ENCODE measurements around the gene MTX1. TPM values are rescaled to one million over a fixed set of nuclear protein-coding genes. Genes with fewer than 3 reads are reported as not detected.
"Not testable (repeated sequence)": the region's sequence is repeated elsewhere in the genome, so short reads cannot be mapped to it uniquely, and the experiment has no call there.

Gene MTX1
- total and polyA plus RNA-seq, 2 donors, result 35.1 to 36.8 TPM

GRCh38 chr1:155207806-155208540 is 522 bp upstream of the MTX1 start, which contains the start of gene THBS3:
THBS3 (minus strand) TSS chr1:155207897; CDS start chr1:155207876, 21 bp downstream.
- Histone ChIP-seq H3K4me1 (ENCODE audit: control insufficient read depth in 2 of 2, insufficient read depth in 2 of 2, low read length in 2 of 2) (peaks cover 16 to 30% of the 10 kb centered on the region in 2 donors), H3K36me3 (ENCODE audit: control insufficient read depth in 2 of 2, insufficient read depth in 2 of 2, low read length in 1 of 2) (peaks cover 5 to 8% of the 10 kb centered on the region in 2 donors), H3K27ac (ENCODE audit: low read depth in 1 of 2, low read length in 1 of 2) (peak within 1 kb of the TSS; percentile 90 to 96), H3K27me3 (ENCODE audit: control insufficient read depth in 2 of 2, insufficient read depth in 1 of 2, low read length in 1 of 2) (peaks cover 0 to 3% of the 10 kb centered on the region in 2 donors), H3K9me3 (ENCODE audit: control insufficient read depth in 2 of 2, insufficient read depth in 1 of 2, low read length in 1 of 2) (no peaks in the 10 kb centered on the region), H3K4me3 (ENCODE audit: low read length in 2 of 2) (peak within 1 kb of the TSS; percentile 97 to 99)
- no peak for DNase-seq (ENCODE audit: low read depth in 6 of 9, low spot score in 9 of 9)
- 45% methylated on average over 17 of the region's 17 CpGs for WGBS

- Histone ChIP-seq H3K36me3 (ENCODE audit: control insufficient read depth in 2 of 2, insufficient read depth in 2 of 2, low read length in 1 of 2) (peaks cover 5 to 8% of the 10 kb centered on the region in 2 donors), H3K9me3 (ENCODE audit: control insufficient read depth in 2 of 2, insufficient read depth in 1 of 2, low read length in 1 of 2) (no peaks in the 10 kb centered on the region), H3K4me3 (ENCODE audit: low read length in 2 of 2) (peak overlapping the region; percentile 97 to 99), H3K27me3 (ENCODE audit: control insufficient read depth in 2 of 2, insufficient read depth in 1 of 2, low read length in 1 of 2) (peaks cover 0 to 3% of the 10 kb centered on the region in 2 donors), H3K27ac (ENCODE audit: low read depth in 1 of 2, low read length in 1 of 2) (peak overlapping the region; percentile 62 to 96), H3K4me1 (ENCODE audit: control insufficient read depth in 2 of 2, insufficient read depth in 2 of 2, low read length in 2 of 2) (peaks cover 16 to 30% of the 10 kb centered on the region in 2 donors)
- WGBS, result 5% methylated on average over 13 of the region's 13 CpGs
- no peak for DNase-seq (ENCODE audit: low read depth in 6 of 9, low spot score in 9 of 9)
Observed at GRCh38 chr1:155209312-155209721, 822 bp downstream of the MTX1 start.

- Histone ChIP-seq H3K9me3 (ENCODE audit: control insufficient read depth in 2 of 2, insufficient read depth in 1 of 2, low read length in 1 of 2) (no peaks in the 10 kb centered on the region), H3K27ac (ENCODE audit: low read depth in 1 of 2, low read length in 1 of 2) (no peak overlapping the region), H3K4me3 (ENCODE audit: low read length in 2 of 2) (no peak overlapping the region), H3K4me1 (ENCODE audit: control insufficient read depth in 2 of 2, insufficient read depth in 2 of 2, low read length in 2 of 2) (peaks cover 16 to 30% of the 10 kb centered on the region in 2 donors), H3K36me3 (ENCODE audit: control insufficient read depth in 2 of 2, insufficient read depth in 2 of 2, low read length in 1 of 2) (peaks cover 8 to 9% of the 10 kb centered on the region in 2 donors), H3K27me3 (ENCODE audit: control insufficient read depth in 2 of 2, insufficient read depth in 1 of 2, low read length in 1 of 2) (peaks cover 0 to 3% of the 10 kb centered on the region in 2 donors)
- 97% methylated on average over 4 of the region's 4 CpGs for WGBS
- DNase-seq (ENCODE audit: low read depth in 6 of 9, low spot score in 9 of 9), result no peak
Observed at GRCh38 chr1:155210314-155211104, 2.0 kb downstream of the MTX1 start.

- not testable (repeated sequence) for H3K9me3 ChIP-seq (ENCODE audit: control insufficient read depth in 2 of 2, insufficient read depth in 1 of 2, low read length in 1 of 2); H3K27me3 ChIP-seq (ENCODE audit: control insufficient read depth in 2 of 2, insufficient read depth in 1 of 2, low read length in 1 of 2); DNase-seq (ENCODE audit: low read depth in 6 of 9, low spot score in 9 of 9); H3K27ac ChIP-seq (ENCODE audit: low read depth in 1 of 2, low read length in 1 of 2); H3K4me3 ChIP-seq (ENCODE audit: low read length in 2 of 2)
- H3K4me1 ChIP-seq (ENCODE audit: control insufficient read depth in 2 of 2, insufficient read depth in 2 of 2, low read length in 2 of 2), result peaks cover 16 to 30% of the 10 kb centered on the region in 2 donors
- 95% methylated on average over 13 of the region's 13 CpGs for WGBS
- H3K36me3 ChIP-seq (ENCODE audit: control insufficient read depth in 2 of 2, insufficient read depth in 2 of 2, low read length in 1 of 2), result peaks cover 8 to 14% of the 10 kb centered on the region in 2 donors
Observed at GRCh38 chr1:155211381-155212050, 3.0 kb downstream of the MTX1 start.

GRCh38 chr1:155212051-155212440 is 3.6 kb downstream of the MTX1 start:
- DNase-seq (ENCODE audit: low read depth in 6 of 9, low spot score in 9 of 9); H3K27me3 ChIP-seq (ENCODE audit: control insufficient read depth in 2 of 2, insufficient read depth in 1 of 2, low read length in 1 of 2); H3K4me3 ChIP-seq (ENCODE audit: low read length in 2 of 2); H3K9me3 ChIP-seq (ENCODE audit: control insufficient read depth in 2 of 2, insufficient read depth in 1 of 2, low read length in 1 of 2); H3K27ac ChIP-seq (ENCODE audit: low read depth in 1 of 2, low read length in 1 of 2): not testable (repeated sequence)
- 94% methylated on average over 7 of the region's 7 CpGs for WGBS
- Histone ChIP-seq H3K36me3 (ENCODE audit: control insufficient read depth in 2 of 2, insufficient read depth in 2 of 2, low read length in 1 of 2) (peaks cover 8 to 14% of the 10 kb centered on the region in 2 donors), H3K4me1 (ENCODE audit: control insufficient read depth in 2 of 2, insufficient read depth in 2 of 2, low read length in 2 of 2) (peaks cover 15 to 26% of the 10 kb centered on the region in 2 donors)

- Histone ChIP-seq H3K4me1 (ENCODE audit: control insufficient read depth in 2 of 2, insufficient read depth in 2 of 2, low read length in 2 of 2) (peaks cover 0 to 10% of the 10 kb centered on the region in 2 donors), H3K36me3 (ENCODE audit: control insufficient read depth in 2 of 2, insufficient read depth in 2 of 2, low read length in 1 of 2) (peaks cover 8 to 16% of the 10 kb centered on the region in 2 donors)
- H3K27me3 ChIP-seq (ENCODE audit: control insufficient read depth in 2 of 2, insufficient read depth in 1 of 2, low read length in 1 of 2); H3K4me3 ChIP-seq (ENCODE audit: low read length in 2 of 2); H3K9me3 ChIP-seq (ENCODE audit: control insufficient read depth in 2 of 2, insufficient read depth in 1 of 2, low read length in 1 of 2); DNase-seq (ENCODE audit: low read depth in 6 of 9, low spot score in 9 of 9); H3K27ac ChIP-seq (ENCODE audit: low read depth in 1 of 2, low read length in 1 of 2): not testable (repeated sequence)
- 87% methylated on average over 9 of the region's 10 CpGs for WGBS
Observed at GRCh38 chr1:155214702-155215101, 6.2 kb downstream of the MTX1 start.

GRCh38 chr1:155218854-155219591 is 10.5 kb downstream of the MTX1 start:
- Histone ChIP-seq H3K4me3 (ENCODE audit: low read length in 2 of 2) (no peak overlapping the region), H3K4me1 (ENCODE audit: control insufficient read depth in 2 of 2, insufficient read depth in 2 of 2, low read length in 2 of 2) (peaks cover 0 to 9% of the 10 kb centered on the region in 2 donors), H3K9me3 (ENCODE audit: control insufficient read depth in 2 of 2, insufficient read depth in 1 of 2, low read length in 1 of 2) (no peaks in the 10 kb centered on the region), H3K36me3 (ENCODE audit: control insufficient read depth in 2 of 2, insufficient read depth in 2 of 2, low read length in 1 of 2) (peaks cover 5 to 14% of the 10 kb centered on the region in 2 donors), H3K27ac (ENCODE audit: low read depth in 1 of 2, low read length in 1 of 2) (no peak overlapping the region), H3K27me3 (ENCODE audit: control insufficient read depth in 2 of 2, insufficient read depth in 1 of 2, low read length in 1 of 2) (no peaks in the 10 kb centered on the region)
- 68% methylated on average over 7 of the region's 7 CpGs for WGBS
- DNase-seq (ENCODE audit: low read depth in 6 of 9, low spot score in 9 of 9), result peak in 3 of 9 donors; percentile 45 to 74 (median 68)

GRCh38 chr1:155219592-155220031 is 11.1 kb downstream of the MTX1 start:
- Histone ChIP-seq H3K36me3 (ENCODE audit: control insufficient read depth in 2 of 2, insufficient read depth in 2 of 2, low read length in 1 of 2) (peaks cover 7 to 18% of the 10 kb centered on the region in 2 donors), H3K27ac (ENCODE audit: low read depth in 1 of 2, low read length in 1 of 2) (no peak overlapping the region), H3K4me3 (ENCODE audit: low read length in 2 of 2) (no peak overlapping the region), H3K4me1 (ENCODE audit: control insufficient read depth in 2 of 2, insufficient read depth in 2 of 2, low read length in 2 of 2) (peaks cover 0 to 9% of the 10 kb centered on the region in 2 donors), H3K27me3 (ENCODE audit: control insufficient read depth in 2 of 2, insufficient read depth in 1 of 2, low read length in 1 of 2) (no peaks in the 10 kb centered on the region), H3K9me3 (ENCODE audit: control insufficient read depth in 2 of 2, insufficient read depth in 1 of 2, low read length in 1 of 2) (no peaks in the 10 kb centered on the region)
- WGBS, result 24% methylated on average over 1 of the region's 1 CpG
- no peak for DNase-seq (ENCODE audit: low read depth in 6 of 9, low spot score in 9 of 9)

Measured in thymus (tissue), 11 donors.